DND-41 (cell line): ENCODE results near the gene FOXN3.

ENCODE experiments used
- EZH2 ChIP-seq: IDR thresholded peaks from 3 replicates; pipeline ENCODE4 v1.6.1; 2012; ENCODE audit warnings: borderline replicate concordance, low read depth, mild to moderate bottlenecking, moderate library complexity, low read length, inconsistent platforms; ENCODE audit not compliant: severe bottlenecking
- TF ChIP-seq, protein P1 (sequence below): IDR thresholded peaks from 2 replicates; pipeline ENCODE4 v1.5.1; 2012; ENCODE audit warnings: borderline replicate concordance, low read length, moderate library complexity, mild to moderate bottlenecking; ENCODE audit not compliant: poor library complexity, severe bottlenecking; ENCODE audit errors: extremely low read depth

DNA sequence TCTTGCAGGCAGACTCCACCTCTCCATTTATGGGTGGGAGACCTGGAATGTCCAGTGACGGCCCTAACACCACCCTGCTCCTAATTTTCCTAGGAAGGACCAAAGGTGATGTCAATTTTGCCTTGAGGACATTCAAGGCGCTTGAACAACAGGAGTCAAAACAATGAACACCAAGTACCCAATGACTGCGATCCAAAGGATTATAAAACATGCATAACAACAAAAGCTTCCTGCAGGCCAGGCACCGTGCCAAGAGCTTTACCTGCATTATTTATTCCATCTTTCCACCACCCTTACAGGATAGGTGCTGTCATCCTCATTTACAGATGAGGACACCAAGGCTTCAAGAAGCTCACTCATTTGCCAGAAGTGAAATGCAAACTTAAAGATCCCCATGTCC lies 15.2 kb upstream of the FOXN3 start:
- TF ChIP-seq, protein P1, sequence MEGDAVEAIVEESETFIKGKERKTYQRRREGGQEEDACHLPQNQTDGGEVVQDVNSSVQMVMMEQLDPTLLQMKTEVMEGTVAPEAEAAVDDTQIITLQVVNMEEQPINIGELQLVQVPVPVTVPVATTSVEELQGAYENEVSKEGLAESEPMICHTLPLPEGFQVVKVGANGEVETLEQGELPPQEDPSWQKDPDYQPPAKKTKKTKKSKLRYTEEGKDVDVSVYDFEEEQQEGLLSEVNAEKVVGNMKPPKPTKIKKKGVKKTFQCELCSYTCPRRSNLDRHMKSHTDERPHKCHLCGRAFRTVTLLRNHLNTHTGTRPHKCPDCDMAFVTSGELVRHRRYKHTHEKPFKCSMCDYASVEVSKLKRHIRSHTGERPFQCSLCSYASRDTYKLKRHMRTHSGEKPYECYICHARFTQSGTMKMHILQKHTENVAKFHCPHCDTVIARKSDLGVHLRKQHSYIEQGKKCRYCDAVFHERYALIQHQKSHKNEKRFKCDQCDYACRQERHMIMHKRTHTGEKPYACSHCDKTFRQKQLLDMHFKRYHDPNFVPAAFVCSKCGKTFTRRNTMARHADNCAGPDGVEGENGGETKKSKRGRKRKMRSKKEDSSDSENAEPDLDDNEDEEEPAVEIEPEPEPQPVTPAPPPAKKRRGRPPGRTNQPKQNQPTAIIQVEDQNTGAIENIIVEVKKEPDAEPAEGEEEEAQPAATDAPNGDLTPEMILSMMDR, result no peak
- no peak for TF ChIP-seq EZH2
